Measurements from ENCODE around the gene NAV2. TPM values are rescaled to one million over a fixed set of nuclear protein-coding genes. Genes with fewer than 3 reads are reported as not detected.

NAV2 gene
- total and polyA plus RNA-seq, 2 experiments from 2014 or later = 26.0 to 45.0 TPM

DNA sequence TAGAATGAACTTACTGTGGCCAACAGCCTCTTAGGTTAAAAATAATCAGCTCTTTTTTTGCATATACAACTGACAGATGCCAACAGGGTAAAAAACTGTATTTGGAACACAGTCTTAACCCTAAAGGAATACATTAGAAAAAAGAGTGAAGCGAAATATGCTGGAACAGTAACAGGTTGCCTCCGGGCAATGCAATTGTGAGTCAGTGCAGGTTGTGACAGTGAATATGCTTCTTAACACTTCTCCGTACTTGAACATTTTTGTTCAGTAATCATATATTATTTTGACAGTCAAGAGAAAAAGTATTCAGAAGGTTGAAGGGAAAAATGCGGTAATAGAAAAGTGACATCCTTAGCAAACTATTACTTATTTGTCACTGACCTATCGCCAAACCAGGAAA, 349.1 kb downstream of the NAV2 start (continued):
- TF ChIP-seq, protein P1, sequence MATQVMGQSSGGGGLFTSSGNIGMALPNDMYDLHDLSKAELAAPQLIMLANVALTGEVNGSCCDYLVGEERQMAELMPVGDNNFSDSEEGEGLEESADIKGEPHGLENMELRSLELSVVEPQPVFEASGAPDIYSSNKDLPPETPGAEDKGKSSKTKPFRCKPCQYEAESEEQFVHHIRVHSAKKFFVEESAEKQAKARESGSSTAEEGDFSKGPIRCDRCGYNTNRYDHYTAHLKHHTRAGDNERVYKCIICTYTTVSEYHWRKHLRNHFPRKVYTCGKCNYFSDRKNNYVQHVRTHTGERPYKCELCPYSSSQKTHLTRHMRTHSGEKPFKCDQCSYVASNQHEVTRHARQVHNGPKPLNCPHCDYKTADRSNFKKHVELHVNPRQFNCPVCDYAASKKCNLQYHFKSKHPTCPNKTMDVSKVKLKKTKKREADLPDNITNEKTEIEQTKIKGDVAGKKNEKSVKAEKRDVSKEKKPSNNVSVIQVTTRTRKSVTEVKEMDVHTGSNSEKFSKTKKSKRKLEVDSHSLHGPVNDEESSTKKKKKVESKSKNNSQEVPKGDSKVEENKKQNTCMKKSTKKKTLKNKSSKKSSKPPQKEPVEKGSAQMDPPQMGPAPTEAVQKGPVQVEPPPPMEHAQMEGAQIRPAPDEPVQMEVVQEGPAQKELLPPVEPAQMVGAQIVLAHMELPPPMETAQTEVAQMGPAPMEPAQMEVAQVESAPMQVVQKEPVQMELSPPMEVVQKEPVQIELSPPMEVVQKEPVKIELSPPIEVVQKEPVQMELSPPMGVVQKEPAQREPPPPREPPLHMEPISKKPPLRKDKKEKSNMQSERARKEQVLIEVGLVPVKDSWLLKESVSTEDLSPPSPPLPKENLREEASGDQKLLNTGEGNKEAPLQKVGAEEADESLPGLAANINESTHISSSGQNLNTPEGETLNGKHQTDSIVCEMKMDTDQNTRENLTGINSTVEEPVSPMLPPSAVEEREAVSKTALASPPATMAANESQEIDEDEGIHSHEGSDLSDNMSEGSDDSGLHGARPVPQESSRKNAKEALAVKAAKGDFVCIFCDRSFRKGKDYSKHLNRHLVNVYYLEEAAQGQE (IDR thresholded peaks at IDR 0.05; ENCODE audit: unreplicated experiment) = no peak
- no peak for TF ChIP-seq ETS1 (IDR thresholded peaks at IDR 0.05)

GRCh38 chr11:20064961-20065405, 352.3 kb downstream of the NAV2 start:
- peak overlapping the region; percentile 50; the same call in 2 of the 3 replicates for H3K4me3 Mint-ChIP-seq
- Histone ChIP-seq H3K4me3 (no peak overlapping the region), H3K4me1 (ENCODE audit: insufficient read depth) (peaks cover 26% of the 10 kb centered on the region), H3K4me2 (0 out of 2 replicates have a peak overlapping the region, but pooled peaks have one; percentile 0), H2AFZ (no peak overlapping the region), H4K20me1 (replicated peaks; ENCODE audit: insufficient read depth) (no peaks in the 10 kb centered on the region), H3K36me3 (ENCODE audit: insufficient read depth) (peaks cover 14% of the 10 kb centered on the region), H3F3A (replicated peaks; ENCODE audit: low read depth) (no peaks in the 10 kb centered on the region), H3K9me2 (ENCODE audit: insufficient read depth) (no peaks in the 10 kb centered on the region), H3K27ac (ENCODE audit: low read depth) (peak overlapping the region; percentile 22), H3K79me2 (replicated peaks; ENCODE audit: insufficient read depth) (no peaks in the 10 kb centered on the region; the same call in 1 of the 2 replicates), H3K27me3 (ENCODE audit: insufficient read depth) (no peaks in the 10 kb centered on the region)
- H3K27ac Mint-ChIP-seq = peak overlapping the region; percentile 84
- no peaks in the 10 kb centered on the region for H3K27me3 Mint-ChIP-seq (ENCODE audit: insufficient read depth, low read depth, poor library complexity)
- peaks cover 78% of the 10 kb centered on the region for H3K36me3 Mint-ChIP-seq (ENCODE audit: low read depth)
- DNase-seq (ENCODE audit: low spot score) (peak; percentile 71), ATAC-seq (peak; percentile 74)
- H3K9me3 Mint-ChIP-seq = no peaks in the 10 kb centered on the region; the same call in 2 of the 3 replicates
- H3K4me1 Mint-ChIP-seq = peaks cover 41% of the 10 kb centered on the region
- TF ChIP-seq EZH2phosphoT487 (IDR thresholded peaks at IDR 0.05; ENCODE audit: unreplicated experiment) = no peak
- TF ChIP-seq ZNF331 (CRISPR knock-in tag; IDR thresholded peaks at IDR 0.05; ENCODE audit: low read depth) = no peak
- TF ChIP-seq JUNB (IDR thresholded peaks at IDR 0.05; ENCODE audit: unreplicated experiment) = no peak
- TF ChIP-seq, protein P2, sequence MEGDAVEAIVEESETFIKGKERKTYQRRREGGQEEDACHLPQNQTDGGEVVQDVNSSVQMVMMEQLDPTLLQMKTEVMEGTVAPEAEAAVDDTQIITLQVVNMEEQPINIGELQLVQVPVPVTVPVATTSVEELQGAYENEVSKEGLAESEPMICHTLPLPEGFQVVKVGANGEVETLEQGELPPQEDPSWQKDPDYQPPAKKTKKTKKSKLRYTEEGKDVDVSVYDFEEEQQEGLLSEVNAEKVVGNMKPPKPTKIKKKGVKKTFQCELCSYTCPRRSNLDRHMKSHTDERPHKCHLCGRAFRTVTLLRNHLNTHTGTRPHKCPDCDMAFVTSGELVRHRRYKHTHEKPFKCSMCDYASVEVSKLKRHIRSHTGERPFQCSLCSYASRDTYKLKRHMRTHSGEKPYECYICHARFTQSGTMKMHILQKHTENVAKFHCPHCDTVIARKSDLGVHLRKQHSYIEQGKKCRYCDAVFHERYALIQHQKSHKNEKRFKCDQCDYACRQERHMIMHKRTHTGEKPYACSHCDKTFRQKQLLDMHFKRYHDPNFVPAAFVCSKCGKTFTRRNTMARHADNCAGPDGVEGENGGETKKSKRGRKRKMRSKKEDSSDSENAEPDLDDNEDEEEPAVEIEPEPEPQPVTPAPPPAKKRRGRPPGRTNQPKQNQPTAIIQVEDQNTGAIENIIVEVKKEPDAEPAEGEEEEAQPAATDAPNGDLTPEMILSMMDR (conservative IDR thresholded peaks at IDR 0.05; ENCODE audit: low read depth in 2 of 2) = no peak
- TF ChIP-seq, protein P3, sequence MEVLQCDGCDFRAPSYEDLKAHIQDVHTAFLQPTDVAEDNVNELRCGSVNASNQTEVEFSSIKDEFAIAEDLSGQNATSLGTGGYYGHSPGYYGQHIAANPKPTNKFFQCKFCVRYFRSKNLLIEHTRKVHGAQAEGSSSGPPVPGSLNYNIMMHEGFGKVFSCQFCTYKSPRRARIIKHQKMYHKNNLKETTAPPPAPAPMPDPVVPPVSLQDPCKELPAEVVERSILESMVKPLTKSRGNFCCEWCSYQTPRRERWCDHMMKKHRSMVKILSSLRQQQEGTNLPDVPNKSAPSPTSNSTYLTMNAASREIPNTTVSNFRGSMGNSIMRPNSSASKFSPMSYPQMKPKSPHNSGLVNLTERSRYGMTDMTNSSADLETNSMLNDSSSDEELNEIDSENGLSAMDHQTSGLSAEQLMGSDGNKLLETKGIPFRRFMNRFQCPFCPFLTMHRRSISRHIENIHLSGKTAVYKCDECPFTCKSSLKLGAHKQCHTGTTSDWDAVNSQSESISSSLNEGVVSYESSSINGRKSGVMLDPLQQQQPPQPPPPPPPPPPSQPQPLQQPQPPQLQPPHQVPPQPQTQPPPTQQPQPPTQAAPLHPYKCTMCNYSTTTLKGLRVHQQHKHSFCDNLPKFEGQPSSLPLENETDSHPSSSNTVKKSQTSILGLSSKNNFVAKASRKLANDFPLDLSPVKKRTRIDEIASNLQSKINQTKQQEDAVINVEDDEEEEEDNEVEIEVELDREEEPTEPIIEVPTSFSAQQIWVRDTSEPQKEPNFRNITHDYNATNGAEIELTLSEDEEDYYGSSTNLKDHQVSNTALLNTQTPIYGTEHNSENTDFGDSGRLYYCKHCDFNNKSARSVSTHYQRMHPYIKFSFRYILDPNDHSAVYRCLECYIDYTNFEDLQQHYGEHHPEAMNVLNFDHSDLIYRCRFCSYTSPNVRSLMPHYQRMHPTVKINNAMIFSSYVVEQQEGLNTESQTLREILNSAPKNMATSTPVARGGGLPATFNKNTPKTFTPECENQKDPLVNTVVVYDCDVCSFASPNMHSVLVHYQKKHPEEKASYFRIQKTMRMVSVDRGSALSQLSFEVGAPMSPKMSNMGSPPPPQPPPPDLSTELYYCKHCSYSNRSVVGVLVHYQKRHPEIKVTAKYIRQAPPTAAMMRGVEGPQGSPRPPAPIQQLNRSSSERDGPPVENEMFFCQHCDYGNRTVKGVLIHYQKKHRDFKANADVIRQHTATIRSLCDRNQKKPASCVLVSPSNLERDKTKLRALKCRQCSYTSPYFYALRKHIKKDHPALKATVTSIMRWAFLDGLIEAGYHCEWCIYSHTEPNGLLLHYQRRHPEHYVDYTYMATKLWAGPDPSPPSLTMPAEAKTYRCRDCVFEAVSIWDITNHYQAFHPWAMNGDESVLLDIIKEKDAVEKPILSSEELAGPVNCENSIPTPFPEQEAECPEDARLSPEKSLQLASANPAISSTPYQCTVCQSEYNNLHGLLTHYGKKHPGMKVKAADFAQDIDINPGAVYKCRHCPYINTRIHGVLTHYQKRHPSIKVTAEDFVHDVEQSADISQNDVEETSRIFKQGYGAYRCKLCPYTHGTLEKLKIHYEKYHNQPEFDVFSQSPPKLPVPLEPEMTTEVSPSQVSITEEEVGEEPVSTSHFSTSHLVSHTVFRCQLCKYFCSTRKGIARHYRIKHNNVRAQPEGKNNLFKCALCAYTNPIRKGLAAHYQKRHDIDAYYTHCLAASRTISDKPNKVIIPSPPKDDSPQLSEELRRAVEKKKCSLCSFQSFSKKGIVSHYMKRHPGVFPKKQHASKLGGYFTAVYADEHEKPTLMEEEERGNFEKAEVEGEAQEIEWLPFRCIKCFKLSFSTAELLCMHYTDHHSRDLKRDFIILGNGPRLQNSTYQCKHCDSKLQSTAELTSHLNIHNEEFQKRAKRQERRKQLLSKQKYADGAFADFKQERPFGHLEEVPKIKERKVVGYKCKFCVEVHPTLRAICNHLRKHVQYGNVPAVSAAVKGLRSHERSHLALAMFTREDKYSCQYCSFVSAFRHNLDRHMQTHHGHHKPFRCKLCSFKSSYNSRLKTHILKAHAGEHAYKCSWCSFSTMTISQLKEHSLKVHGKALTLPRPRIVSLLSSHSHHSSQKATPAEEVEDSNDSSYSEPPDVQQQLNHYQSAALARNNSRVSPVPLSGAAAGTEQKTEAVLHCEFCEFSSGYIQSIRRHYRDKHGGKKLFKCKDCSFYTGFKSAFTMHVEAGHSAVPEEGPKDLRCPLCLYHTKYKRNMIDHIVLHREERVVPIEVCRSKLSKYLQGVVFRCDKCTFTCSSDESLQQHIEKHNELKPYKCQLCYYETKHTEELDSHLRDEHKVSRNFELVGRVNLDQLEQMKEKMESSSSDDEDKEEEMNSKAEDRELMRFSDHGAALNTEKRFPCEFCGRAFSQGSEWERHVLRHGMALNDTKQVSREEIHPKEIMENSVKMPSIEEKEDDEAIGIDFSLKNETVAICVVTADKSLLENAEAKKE (CRISPR knock-in tag; IDR thresholded peaks at IDR 0.05) = no peak; the same call in 1 of the 2 replicates
- TF ChIP-seq, protein P1 (IDR thresholded peaks at IDR 0.05; ENCODE audit: unreplicated experiment) = no peak
- TF ChIP-seq NANOG (IDR thresholded peaks at IDR 0.05; ENCODE audit: borderline replicate concordance) = peak; percentile 72

Measured in GM23338 (cell line).